ENCODE results near the gene KRT34. TPM values are rescaled to one million over a fixed set of nuclear protein-coding genes. Genes with fewer than 3 reads are reported as not detected.

The KRT34 gene
- total RNA-seq, 1 experiment from 2014 or later = 5.1 TPM

- Histone ChIP-seq H3F3A (ENCODE audit: low read length, unreplicated experiment) (no peaks in the 10 kb centered on the region), H3K79me2 (ENCODE audit: low read length) (no peaks in the 10 kb centered on the region), H3K4me1 (ENCODE audit: insufficient read depth, low read length) (peaks cover 14% of the 10 kb centered on the region; the same call in 1 of the 2 replicates), H3K9ac (ENCODE audit: low read length) (no peak overlapping the region), H3K27ac (ENCODE audit: low read length) (no peak overlapping the region), H3K9me3 (ENCODE audit: low read length) (no peaks in the 10 kb centered on the region), H3K4me3 (ENCODE audit: low read length) (no peak overlapping the region), H2AFZ (ENCODE audit: low read length) (no peak overlapping the region), H3K27me3 (ENCODE audit: low read length) (no peaks in the 10 kb centered on the region), H3K36me3 (ENCODE audit: low read depth, low read length) (no peaks in the 10 kb centered on the region), H3K9me2 (replicated peaks; ENCODE audit: low read length) (no peaks in the 10 kb centered on the region), H4K20me1 (ENCODE audit: low read length) (no peaks in the 10 kb centered on the region), H3K4me2 (ENCODE audit: low read length) (no peak overlapping the region)
- intact Hi-C loops (cut with micrococcal nuclease) = no loop called here
- ATAC-seq (no peak), DNase-seq (no peak)
- BruUV-seq (replicated peaks) = no TSS peak
- ChIA-PET POLR2A (ENCODE audit: unreplicated experiment) (no interaction called here), CTCF (no interaction called here)
- TF ChIP-seq EZH2phosphoT487 (IDR thresholded peaks at IDR 0.05; ENCODE audit: borderline replicate concordance, low read length) (no peak), EZH2 (IDR thresholded peaks at IDR 0.05; ENCODE audit: low read length, unreplicated experiment) (no peak), CTCF (conservative IDR thresholded peaks at IDR 0.05; ENCODE audit: low read depth, low read length) (no peak)
Observed at GRCh38 chr17:41391535-41391934, 9.4 kb upstream of the KRT34 start.

DNA sequence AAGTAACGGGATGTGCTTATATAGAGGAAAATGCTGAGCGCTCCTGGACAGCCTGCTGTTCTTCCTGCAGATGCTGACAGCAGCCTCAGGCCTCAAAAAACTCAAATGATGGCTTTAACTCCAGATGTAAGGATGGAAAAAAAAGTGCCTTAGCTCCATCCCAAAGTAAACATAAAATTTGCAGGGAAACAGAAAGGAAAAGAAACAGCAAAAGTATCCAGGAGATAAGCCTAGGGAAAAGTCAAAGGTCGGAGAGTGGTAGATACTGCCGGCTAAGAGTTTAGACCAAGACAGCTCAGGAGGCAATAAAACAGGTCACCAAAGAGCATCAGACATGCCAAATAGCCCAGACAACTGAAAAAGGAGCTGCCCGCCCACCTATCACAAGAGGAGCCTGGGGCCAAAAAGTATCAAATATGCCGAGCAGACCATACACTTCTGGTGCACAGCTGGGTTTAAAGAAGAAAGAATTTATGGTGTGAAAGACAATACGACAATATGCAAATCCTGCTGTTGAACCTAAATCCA is 8.4 kb upstream of the KRT34 start:
- Histone ChIP-seq H3K27me3 (ENCODE audit: low read length) (no peaks in the 10 kb centered on the region), H3K9ac (ENCODE audit: low read length) (no peak overlapping the region), H3K79me2 (ENCODE audit: low read length) (no peaks in the 10 kb centered on the region), H3F3A (ENCODE audit: low read length, unreplicated experiment) (no peaks in the 10 kb centered on the region), H3K36me3 (ENCODE audit: low read depth, low read length) (no peaks in the 10 kb centered on the region), H3K4me2 (ENCODE audit: low read length) (no peak overlapping the region), H3K4me3 (ENCODE audit: low read length) (no peak overlapping the region), H3K4me1 (ENCODE audit: insufficient read depth, low read length) (peaks cover 14% of the 10 kb centered on the region; the same call in 1 of the 2 replicates), H3K9me3 (ENCODE audit: low read length) (no peaks in the 10 kb centered on the region), H3K9me2 (replicated peaks; ENCODE audit: low read length) (no peaks in the 10 kb centered on the region), H4K20me1 (ENCODE audit: low read length) (no peaks in the 10 kb centered on the region), H2AFZ (ENCODE audit: low read length) (no peak overlapping the region), H3K27ac (ENCODE audit: low read length) (no peak overlapping the region)
- TF ChIP-seq EZH2 (IDR thresholded peaks at IDR 0.05; ENCODE audit: low read length, unreplicated experiment) = no peak
- no peak for TF ChIP-seq CTCF (conservative IDR thresholded peaks at IDR 0.05; ENCODE audit: low read depth, low read length)
- TF ChIP-seq EZH2phosphoT487 (IDR thresholded peaks at IDR 0.05; ENCODE audit: borderline replicate concordance, low read length) = no peak
- POLR2A ChIA-PET (ENCODE audit: unreplicated experiment) = no interaction called here
- BruUV-seq (replicated peaks) = no TSS peak
- DNase-seq = no peak
- ATAC-seq = no peak
- CTCF ChIA-PET = no interaction called here
- intact Hi-C loops (cut with micrococcal nuclease) = no loop called here

DNA sequence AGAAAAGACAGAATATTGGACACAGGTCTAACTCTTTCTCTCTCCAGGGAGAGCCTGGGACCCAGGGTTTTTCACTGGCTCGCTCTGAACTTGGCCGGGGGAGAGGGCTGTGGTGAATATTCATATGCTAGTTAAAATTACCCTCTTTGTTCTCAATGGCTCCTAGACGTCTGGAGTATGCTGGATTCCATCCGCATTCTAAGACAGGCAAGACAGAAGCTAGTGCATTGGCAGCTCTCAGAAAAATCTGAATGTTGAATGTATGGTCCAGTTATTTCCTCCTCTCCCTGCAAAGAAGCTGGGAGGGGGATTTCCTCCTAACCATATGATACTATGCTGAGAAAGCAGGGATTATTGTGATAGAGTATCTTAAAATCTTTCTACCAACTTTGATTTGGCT is 5.6 kb upstream of the KRT34 start:
- no peaks in the 10 kb centered on the region for H3F3A ChIP-seq (ENCODE audit: low read length, unreplicated experiment)
- H3K4me2 ChIP-seq (ENCODE audit: low read length) = no peak overlapping the region
- no peak for DNase-seq
- no peaks in the 10 kb centered on the region for H4K20me1 ChIP-seq (ENCODE audit: low read length)
- H3K4me3 ChIP-seq (ENCODE audit: low read length) = no peak overlapping the region
- ATAC-seq = no peak
- H3K27ac ChIP-seq (ENCODE audit: low read length) = no peak overlapping the region
- H3K4me1 ChIP-seq (ENCODE audit: insufficient read depth, low read length) = 0 out of 2 replicates have a peak, but pooled peaks cover 6% of the 10 kb centered on the region
- no peak overlapping the region for H2AFZ ChIP-seq (ENCODE audit: low read length)
- H3K9me2 ChIP-seq (replicated peaks; ENCODE audit: low read length) = no peaks in the 10 kb centered on the region
- no peaks in the 10 kb centered on the region for H3K36me3 ChIP-seq (ENCODE audit: low read depth, low read length)
- H3K9ac ChIP-seq (ENCODE audit: low read length) = no peak overlapping the region
- H3K27me3 ChIP-seq (ENCODE audit: low read length) = no peaks in the 10 kb centered on the region
- no peaks in the 10 kb centered on the region for H3K9me3 ChIP-seq (ENCODE audit: low read length)
- BruUV-seq (replicated peaks) = no TSS peak
- intact Hi-C loops (cut with micrococcal nuclease) = no loop called here
- H3K79me2 ChIP-seq (ENCODE audit: low read length) = no peaks in the 10 kb centered on the region
- ChIA-PET CTCF (no interaction called here), POLR2A (ENCODE audit: unreplicated experiment) (no interaction called here)
- TF ChIP-seq EZH2 (IDR thresholded peaks at IDR 0.05; ENCODE audit: low read length, unreplicated experiment) (no peak), CTCF (conservative IDR thresholded peaks at IDR 0.05; ENCODE audit: low read depth, low read length) (no peak), EZH2phosphoT487 (IDR thresholded peaks at IDR 0.05; ENCODE audit: borderline replicate concordance, low read length) (no peak)

Data from PC-3 (cell line).